Activated CD4-positive, alpha-beta T cell treated with anti-CD3 and anti-CD28 coated beads, Interleukin-2, amount 50 U/mL, for 4 hours (primary cell): ENCODE results near the gene VTN.

ENCODE experiments used
- DNase-seq, 2 experiments: peaks; one replicate each; pipeline ENCODE4 v3.0.0-alpha.2; 2020

VTN gene

DNA sequence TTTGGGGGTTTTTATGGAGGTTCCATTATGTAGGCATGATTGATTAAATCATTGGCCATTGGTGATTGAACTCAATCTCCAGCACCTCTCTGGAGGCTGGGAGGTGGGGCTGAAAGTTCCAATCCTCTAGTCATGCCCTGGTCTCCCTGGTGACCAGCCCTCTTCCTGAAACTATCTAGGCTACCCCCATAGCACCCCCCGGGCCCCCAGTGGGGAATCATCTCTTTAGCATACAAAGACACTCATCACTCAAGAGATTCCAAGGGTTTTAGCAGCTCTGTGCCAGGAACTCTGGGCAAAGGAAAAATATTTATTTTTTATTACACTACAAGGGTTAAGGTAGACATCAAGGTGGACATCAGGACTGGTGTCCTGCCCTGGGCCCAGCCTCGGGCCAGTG lies 25.3 kb upstream of the VTN start:
- DNase-seq: no peak

DNA sequence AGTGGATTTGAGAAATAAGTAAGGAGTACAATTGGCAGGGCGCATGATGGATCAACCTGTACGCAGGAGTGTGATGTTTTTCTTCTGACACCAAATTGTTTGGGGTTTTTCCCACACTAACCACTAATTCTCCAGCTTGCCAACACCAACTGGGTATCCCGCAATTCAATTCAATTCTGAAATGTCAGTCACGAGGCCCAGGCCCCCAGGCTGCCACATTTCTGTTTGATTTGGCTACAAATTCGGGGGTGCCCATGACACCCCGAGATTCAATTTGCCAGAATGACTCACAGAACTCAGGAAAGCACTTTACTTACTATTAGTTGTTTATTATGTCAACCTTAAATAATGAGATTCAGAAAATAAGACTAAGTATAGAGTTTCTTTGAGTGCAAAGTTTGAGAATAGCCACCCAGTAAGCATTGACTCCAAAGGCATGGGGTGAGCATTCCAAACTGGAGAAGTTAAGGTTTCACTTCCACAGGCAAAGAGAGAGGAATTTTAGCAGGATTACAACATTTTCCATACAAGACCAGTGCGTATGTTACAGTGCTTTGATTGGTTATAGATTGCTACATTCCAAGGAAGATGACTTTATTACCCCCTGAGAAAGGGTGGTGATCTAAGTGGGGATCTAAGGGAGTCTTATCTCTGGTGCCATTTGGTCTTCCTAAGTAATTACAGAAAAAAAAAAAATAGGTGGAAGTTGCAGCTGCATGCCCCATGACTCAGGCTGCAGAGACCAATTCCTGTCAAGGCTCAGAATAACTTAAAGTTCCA lies 24.4 kb upstream of the VTN start:
- DNase-seq: no peak

DNA sequence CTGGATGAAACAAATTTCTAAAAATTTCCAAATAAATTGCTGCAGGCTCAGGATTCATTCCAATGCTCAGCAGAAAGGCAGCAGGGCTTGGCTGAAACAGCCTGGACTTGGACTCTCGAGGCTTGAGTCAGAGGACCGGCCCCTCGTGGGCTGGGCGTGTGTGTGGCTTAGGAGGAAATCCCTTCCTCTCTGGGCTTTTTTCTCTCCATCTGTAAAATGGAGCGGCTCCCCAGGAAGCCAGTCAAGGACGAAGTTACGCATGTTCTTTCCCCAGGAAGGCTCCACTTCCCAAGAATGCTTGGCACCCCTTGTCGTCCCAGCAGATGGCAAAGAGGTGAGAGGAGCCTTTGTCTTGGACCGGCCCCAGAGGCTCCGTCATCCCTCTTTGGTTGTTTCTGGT lies 22.4 kb upstream of the VTN start:
- no peak for DNase-seq

DNA sequence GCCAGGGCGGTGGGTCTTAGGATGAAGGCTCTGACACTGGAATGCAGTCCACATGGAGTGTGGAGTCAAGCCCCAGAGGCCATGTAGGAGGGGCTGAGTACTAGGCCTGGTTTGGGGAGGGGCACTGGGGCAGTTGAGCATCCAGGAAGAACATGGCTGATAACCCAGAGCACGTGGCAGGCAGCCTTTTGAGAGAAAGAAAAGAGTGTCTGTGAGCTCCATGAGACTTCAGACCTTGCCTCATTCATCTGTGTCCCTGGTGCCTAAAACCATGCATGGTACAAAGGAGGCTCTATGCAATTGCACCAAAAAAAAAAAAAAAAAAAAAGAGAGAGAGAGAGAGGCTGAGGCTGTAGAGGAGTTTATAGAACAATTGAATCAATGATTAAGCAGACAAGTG lies 21.3 kb upstream of the VTN start:
- no peak for DNase-seq

DNA sequence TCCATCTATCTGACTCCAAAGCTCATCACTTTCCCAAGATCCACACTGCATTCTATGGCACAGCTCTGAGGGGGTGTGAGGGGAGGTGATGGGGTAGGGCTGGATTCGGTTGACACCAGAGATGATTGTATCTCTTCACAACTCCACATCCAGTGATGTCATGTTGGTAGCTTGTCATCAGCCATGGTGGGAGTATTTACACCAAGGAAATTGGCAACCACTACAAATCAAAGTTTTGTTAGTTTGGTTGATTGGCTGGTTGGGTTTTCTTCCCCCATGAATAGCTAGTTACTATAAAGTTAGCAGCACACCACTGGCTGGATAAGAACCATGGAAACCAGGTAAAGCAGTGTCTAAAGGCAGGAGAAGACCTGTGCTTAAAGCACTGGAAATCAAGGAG lies 20.9 kb upstream of the VTN start:
- no peak for DNase-seq

DNA sequence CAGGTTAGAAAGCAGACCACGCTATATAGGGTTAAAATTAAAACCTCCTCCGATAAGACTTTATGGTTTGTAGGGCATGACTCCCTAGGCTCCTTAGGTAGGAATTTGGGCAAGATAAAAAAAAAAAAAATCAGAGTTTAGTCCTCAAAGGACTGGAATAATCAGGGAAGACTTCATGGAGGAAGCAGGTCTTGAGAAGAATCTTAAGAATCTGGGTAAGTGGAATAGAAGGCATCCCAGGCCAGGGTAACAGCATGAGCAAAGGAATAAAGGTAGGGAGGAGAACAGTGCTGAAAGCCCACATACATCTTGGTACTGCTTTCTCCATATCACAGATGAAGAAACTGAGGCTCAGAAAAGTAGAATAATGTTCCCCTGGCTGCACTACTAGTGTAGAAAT lies 20.5 kb upstream of the VTN start:
- DNase-seq: no peak

DNA sequence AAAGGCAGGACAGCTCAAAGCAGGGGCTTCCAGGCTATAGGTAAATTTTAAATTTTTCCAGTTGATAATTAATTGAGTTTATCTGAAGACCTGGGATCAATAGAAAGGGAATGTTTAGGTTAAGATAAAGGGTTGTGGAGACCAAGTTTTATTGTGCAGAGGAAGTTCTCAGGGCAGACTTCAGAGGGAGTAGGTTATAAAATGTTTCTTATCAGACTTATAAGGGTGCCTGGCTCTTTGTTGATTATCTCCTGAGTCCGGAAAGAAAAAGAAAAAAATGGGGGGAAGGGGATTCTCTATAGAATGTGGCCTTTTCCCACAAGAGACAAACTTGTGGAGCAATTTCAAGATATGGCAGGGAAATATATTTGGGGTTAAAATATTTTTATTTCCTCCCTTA lies 20.0 kb upstream of the VTN start:
- no peak for DNase-seq

DNA sequence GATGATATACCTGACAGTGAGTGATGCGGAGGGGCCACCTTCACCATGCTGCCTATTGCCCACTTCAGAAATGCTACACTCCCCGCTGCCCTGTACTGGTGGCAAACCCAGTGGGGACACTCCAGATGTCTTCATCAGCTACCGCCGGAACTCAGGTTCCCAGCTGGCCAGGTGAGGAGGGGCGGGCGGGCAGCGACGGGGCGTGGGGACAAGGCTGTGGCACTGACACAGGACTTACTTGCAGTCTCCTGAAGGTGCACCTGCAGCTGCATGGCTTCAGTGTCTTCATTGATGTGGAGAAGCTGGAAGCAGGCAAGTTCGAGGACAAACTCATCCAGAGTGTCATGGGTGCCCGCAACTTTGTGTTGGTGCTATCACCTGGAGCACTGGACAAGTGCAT lies 18.0 kb upstream of the VTN start:
- no peak for DNase-seq

DNA sequence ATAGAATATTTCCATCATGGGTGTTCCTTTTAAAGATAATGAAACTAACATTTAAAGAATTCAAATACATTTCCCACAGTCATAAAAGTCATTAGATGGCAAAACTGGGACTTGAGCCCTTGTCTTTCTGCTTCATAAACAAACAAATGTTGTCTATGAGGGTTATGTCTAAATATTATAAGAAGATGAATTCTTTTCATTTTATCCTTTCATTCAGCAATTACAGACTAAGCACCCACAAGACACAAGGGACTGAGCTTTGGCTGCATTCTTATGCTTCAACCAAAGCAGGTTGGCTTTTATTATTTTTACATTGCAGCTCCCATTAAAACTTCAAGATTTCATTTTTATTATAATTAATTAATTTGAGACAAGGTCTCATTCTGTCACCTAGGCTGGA lies 16.3 kb upstream of the VTN start:
- DNase-seq: no peak

DNA sequence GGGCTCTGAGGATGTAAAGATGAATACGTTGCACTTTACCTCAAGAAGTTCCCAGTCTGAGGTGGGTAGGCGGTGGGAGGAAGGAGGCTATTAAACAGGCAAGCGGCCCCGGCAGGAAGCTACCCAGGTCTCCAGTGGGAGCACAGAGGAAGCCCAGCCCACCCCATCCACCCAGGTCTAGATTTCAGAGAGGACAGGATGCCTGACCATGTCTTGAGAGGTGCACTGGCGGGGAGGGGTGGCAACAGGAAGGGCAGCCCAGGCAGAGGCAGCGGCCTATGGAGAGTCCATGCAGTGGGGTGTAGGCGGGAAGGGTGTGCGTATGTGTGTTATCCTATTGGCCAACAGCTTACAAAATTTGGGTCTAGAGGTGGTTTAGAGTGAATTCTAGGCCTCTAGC lies 15.3 kb upstream of the VTN start:
- DNase-seq: no peak

DNA sequence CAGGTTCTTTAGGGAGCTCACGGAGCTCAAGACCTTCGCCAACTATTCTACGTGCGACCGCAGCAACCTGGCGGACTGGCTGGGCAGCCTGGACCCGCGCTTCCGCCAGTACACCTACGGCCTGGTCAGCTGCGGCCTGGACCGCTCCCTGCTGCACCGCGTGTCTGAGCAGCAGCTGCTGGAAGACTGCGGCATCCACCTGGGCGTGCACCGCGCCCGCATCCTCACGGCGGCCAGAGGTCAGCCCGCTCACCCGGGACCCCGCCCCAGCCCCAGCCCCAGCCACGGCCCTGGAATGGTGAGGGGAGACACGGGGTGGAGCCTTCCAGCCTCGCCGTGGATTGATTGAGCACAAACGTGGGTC lies 14.9 kb upstream of the VTN start:
- no peak for DNase-seq

DNA sequence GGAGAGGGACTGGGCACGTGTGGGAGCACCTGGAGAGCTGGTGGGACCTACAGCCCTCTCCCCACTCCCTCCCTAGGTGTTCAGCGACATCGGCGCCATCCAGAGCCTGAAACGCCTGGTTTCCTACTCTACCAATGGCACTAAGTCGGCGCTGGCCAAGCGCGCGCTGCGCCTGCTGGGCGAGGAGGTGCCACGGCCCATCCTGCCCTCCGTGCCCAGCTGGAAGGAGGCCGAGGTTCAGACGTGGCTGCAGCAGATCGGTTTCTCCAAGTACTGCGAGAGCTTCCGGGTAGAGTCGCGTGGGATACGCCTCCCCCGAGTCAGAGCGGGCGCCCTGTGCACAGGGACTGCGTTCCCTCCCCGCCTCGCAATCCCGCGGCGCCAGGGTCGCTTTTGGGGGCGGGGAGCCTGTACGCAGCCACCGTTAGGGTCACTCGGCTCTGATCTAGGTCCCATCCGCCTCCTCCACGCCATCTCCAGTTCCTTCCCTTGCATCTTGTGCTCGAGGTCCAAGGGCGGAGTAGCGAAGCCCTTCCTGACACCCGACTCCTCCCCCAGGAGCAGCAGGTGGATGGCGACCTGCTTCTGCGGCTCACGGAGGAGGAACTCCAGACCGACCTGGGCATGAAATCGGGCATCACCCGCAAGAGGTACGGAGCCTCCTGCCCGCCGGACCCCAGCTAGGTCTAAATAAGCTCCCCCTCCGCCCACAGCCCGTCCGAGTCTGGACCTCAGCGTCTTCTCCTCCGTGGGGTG lies 14.4 kb upstream of the VTN start:
- DNase-seq: peak; percentile 49 to 52

DNA sequence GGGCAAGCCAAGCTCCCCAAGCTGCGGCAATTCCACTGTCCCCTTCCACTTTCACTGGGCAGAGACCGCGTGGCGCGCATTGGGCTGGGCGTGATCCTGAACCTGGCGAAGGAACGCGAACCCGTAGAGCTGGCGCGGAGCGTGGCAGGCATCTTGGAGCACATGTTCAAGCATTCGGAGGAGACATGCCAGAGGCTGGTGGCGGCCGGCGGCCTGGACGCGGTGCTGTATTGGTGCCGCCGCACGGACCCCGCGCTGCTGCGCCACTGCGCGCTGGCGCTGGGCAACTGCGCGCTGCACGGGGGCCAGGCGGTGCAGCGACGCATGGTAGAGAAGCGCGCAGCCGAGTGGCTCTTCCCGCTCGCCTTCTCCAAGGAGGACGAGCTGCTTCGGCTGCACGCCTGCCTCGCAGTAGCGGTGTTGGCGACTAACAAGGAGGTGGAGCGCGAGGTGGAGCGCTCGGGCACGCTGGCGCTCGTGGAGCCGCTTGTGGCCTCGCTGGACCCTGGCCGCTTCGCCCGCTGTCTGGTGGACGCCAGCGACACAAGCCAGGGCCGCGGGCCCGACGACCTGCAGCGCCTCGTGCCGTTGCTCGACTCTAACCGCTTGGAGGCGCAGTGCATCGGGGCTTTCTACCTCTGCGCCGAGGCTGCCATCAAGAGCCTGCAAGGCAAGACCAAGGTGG lies 11.2 kb upstream of the VTN start:
- DNase-seq: no peak

DNA sequence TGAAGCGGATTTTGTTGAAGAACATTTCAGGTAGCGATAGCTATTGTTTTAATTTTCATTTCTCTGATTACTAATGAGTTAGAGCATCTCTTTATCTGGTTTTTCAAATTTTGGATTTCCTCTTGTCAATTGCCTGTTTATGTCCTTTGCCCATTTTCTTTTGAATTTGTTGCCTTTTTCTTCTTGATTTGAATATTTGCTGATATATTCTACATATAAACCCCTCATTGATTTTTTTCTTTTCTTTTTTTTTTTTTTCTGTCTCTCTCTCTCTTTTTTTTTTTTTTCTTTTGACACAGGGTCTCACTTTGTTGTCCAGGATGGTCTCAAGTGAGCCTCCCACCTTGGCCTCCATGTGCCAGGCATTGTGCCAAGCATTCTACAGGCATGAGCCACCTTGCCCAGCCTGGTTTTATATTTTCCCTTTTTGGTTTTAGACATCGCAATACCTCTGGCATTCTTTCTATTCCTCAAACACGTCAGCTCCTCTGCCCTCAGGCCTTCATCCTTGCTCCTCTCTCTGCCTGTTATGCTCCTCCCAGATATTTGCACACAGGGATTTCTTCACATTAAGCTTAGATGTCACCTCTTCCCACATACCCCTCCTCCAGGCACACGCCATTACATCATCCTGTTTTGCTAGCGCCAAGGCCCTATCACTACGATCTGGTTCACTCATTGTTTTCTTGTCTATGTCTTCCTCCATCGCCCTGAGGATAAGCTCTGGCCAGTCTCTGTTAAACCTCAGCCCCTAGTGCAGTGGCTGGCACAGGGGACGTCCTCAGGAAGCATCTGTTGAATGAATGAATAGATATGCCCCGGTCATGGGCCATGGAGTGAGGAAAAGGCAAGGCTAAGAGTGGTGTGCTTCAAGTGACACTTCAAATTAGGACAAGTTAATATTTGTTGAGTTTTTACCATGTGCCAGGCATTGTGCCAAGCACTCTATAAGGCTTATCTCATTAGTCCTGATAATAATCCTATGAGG lies 10.0 kb upstream of the VTN start:
- no peak for DNase-seq

DNA sequence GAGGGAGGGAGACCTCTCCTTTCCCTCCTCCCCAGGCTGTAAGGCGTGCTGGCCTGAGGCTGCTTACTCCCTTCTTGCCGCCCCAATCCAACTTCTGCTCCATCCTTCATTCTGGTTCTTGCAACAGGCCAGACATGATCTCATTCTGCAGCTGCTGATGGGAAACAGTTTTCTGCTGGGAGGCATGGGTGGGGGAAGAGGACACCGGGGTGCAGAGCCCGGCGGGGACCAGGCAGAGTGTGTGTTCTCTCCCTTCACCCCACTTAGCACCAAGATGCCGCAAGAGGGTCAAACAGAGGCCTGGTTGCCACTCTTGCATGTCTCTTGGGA lies 2.8 kb upstream of the VTN start:
- no peak for DNase-seq

DNA sequence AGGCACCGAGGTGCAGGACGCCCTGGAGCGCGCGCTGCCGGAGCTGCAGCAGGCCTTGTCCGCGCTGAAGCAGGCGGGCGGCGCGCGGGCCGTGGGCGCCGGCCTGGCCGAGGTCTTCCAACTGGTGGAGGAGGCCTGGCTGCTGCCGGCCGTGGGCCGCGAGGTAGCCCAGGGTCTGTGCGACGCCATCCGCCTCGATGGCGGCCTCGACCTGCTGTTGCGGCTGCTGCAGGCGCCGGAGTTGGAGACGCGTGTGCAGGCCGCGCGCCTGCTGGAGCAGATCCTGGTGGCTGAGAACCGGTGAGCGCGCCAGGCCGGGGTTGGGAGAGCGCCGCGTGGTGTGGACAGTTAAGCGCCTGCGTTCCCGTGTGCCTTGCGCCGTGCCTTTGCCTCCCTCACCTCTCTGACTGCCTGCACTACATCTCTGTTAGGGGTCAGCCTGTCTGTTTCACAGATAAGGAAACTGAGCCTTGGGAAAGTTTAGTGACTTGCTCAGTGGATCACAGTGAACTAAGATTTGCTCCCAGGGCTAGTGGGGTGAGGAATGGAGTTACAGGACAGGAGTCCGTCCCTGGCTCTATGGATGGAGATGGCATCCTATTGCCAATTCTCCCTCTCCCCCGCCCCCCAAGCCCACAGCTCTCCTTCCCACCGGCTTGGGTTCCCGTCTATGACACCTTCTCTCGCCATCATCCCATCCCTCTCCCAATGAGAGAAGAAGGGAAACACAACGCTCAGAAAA lies 2.3 kb upstream of the VTN start:
- DNase-seq: no peak

DNA sequence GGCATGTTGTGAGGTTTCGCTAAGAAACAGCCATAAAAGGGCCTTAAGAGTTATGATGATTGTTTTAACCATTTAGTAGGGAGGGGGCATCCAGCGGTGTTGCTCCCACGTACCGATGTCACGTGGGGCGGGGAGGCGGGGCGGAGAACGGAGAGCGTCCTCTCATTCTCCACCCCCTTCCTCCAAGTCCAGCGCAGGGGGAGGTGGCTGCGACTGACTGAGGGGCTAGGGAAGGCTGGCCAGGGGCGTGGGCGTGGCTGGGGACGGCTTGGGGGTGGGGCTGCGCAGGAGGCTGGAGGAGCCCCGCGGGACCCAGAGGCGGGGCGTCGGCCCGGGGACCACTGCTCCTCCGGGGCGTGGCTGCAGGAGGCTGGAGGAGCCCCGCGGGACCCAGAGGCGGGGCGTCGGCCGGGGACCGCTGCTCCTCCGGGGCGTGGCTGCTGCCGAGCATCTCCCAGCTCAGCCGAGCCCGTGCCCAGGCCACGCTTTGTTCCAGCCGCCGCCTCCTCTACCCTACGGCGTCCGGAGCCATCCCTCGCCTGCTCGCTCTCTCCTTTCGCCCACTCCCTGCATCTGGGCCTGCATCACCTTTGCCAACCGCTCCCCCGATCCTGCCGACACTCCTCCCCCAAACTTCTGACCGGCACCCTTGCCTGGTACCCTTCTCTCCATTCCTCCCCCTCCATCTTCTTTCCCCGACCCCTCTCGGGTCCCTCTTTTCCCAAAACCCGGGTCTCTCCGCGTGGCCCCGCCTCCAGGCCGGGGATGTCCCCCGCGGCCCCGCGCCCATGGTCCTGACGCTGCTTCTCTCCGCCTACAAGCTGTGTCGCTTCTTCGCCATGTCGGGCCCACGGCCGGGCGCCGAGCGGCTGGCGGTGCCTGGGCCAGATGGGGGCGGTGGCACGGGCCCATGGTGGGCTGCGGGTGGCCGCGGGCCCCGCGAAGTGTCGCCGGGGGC lies 1.4 kb upstream of the VTN start, which contains the start of gene SARM1:
TSS of gene SARM1 (plus strand) at position 450 of the 958 bp plus-strand sequence. CDS start at position 789, 339 bp downstream.
- DNase-seq: peak; percentile 76

DNA sequence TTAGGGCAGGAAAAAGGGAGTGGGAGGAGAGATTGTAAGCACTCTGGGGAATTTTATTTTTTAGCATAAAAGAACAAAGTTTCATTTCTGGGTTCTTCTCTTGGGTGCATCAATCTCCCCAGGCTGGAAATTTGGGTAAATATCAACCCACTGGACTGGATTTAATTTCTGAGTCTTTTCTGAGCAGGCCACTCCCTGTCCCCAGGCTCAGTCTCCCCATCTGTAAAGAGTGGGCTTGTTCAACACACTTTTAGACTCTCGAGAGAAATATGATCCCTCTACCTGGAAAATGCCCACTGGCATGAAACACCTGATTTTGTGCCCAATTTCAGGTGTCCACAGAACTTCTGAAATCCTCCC lies 617 bp upstream of the VTN start:
- no peak for DNase-seq

DNA sequence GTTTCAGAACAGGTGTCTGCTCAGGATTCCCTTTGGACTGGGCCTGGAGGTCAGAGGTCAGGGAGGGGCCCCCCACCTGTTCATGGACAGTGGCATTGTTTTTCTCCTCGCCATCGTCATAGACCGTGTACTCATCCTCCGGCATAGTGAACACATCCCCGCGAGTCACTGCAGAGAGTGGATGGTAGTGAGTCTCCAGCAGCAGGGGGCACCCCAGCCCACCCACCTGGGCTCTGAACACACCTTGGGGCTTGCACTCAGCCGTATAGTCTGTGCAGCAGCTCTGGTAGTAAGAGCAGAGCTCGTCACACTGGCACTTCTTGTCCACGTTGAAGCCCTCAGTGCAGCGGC lies 448 bp downstream of the VTN start:
- no peak for DNase-seq

DNA sequence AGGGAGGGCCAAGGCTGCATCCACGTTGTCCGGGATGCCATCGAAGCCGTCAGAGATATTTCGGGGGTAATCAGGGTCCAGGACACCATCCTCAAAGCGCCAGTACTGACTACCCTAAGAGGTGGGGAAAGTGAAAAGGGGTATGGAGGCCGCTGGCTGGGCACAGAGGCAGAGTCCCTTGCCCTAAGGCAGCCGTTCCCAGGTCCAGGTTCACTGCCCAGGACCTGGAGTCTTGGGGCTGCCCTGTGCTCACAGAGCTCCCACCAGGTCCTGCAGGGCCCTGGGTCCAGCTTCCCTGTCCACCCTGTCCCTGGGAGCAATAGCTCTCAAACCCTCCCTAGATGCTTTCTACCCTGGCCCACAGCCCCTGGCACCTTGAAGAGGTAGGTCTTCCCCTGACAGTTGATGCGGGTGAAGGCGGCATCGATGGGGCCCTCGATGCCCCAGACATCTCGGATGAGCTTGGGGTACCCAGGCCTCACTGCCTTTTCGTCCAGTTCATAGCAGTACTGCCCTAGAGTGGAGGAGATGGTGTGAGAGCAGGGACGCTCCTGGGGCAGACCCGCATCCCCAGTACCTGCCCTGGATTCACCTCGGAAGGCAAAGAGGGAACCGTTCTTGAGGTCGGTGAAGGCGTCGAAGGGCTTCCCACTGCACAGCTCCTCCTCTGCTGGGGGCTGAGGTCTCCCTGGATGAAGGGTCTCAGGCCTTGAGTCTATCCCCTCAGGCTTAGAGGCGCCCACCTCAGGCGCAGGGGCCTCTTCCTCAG lies 1.0 kb downstream of the VTN start:
- DNase-seq: no peak
